Lung (tissue), 12 donors: ENCODE results near the gene ADIPOR2. TPM values are rescaled to one million over a fixed set of nuclear protein-coding genes. Genes with fewer than 3 reads are reported as not detected.
A peak's percentile ranks its signal among the peaks of the same experiment; 100 is the strongest.

Experiments
- ATAC-seq: fragments of 200-7000 bp; cut with Tn5 transposase; one replicate; pipeline ENCODE4 v1.9.1; 2020; ENCODE audit warnings: moderate number of reproducible peaks; ENCODE audit not compliant: insufficient read depth, low FRiP score
- DNase-seq, 3 donors: peaks; one replicate each; pipeline ENCODE4 v3.0.0-alpha.2; 2013 to 2017
- H3K27ac ChIP-seq, 2 donors: one replicate each; pipeline ENCODE4 v1.5.1; 2013; ENCODE audit warnings: mild to moderate bottlenecking in 2 of 2, moderate library complexity in 2 of 2, control low read depth in 1 of 2, inconsistent platforms in 1 of 2, low read depth in 1 of 2, low read length in 1 of 2
- H3K27me3 ChIP-seq, 3 donors: one replicate each; pipeline ENCODE4 v1.5.1; 2013; ENCODE audit warnings: low read length in 2 of 3; ENCODE audit not compliant: control insufficient read depth in 3 of 3, insufficient read depth in 3 of 3
- H3K36me3 ChIP-seq, 4 donors: one replicate each; pipeline ENCODE4 v1.5.1; 2013; ENCODE audit warnings: low read length in 4 of 4, mild to moderate bottlenecking in 1 of 4, moderate library complexity in 1 of 4; ENCODE audit not compliant: control insufficient read depth in 4 of 4, insufficient read depth in 4 of 4
- H3K4me1 ChIP-seq, 5 donors: one replicate each; pipeline ENCODE4 v1.5.1; 2013; ENCODE audit warnings: low read length in 5 of 5, mild to moderate bottlenecking in 2 of 5, moderate library complexity in 1 of 5; ENCODE audit not compliant: control insufficient read depth in 5 of 5, insufficient read depth in 5 of 5
- H3K4me3 ChIP-seq: one replicate; pipeline ENCODE4 v1.5.1; 2013; ENCODE audit warnings: mild to moderate bottlenecking, control low read depth, moderate library complexity
- H3K9ac ChIP-seq, 2 donors: one replicate each; pipeline ENCODE4 v1.5.1; 2013; ENCODE audit warnings: low read length in 2 of 2, control low read depth in 1 of 2; ENCODE audit not compliant: insufficient read depth in 1 of 2
- H3K9me3 ChIP-seq, 4 donors: one replicate each; pipeline ENCODE4 v1.5.1; 2013; ENCODE audit warnings: low read length in 3 of 4, mild to moderate bottlenecking in 1 of 4, moderate library complexity in 1 of 4; ENCODE audit not compliant: control insufficient read depth in 4 of 4, insufficient read depth in 3 of 4
- CTCF ChIP-seq: IDR thresholded peaks from 2 replicates; pipeline ENCODE4 v1.5.1; 2012; ENCODE audit warnings: mild to moderate bottlenecking; ENCODE audit errors: control extremely low read depth, extremely low read depth
- WGBS, 2 donors: extraction: QIAGEN DNeasy Blood & Tissue Kit; methylation state at CpG; one replicate each; pipeline ENCODE4 v1.1.7; 2013; 5-methylcytosine and 5-hydroxymethylcytosine counted together
- polyA plus RNA-seq, 2 donors: library from polyadenylated mRNA; stranded (reverse); fragments of 200-250 nt; gene quantifications; one replicate each; pipeline ENCODE4 v1.2.1, GENCODE V29; 2013
- total RNA-seq, 2 donors: library from RNA; depleted of rRNA in 1 of 2; stranded (reverse); fragments of >200 nt in 1 of 2; gene quantifications; one replicate each; pipeline ENCODE4 v1.2.1, GENCODE V29; 2014 to 2021
- donor health status: control.
- donor health status: control.
- donor health status: Bipolar disorder and iron deficiency.
- donor health status: healthy.
- donor health status: DM: yes; HTN: yes; CAD: no.

Gene ADIPOR2
- total and polyA plus RNA-seq, 4 donors: 31.9 to 61.1 (median 53.6) TPM

- peaks cover 0 to 4% (median 0%) of the 10 kb centered on the region in 4 donors for H3K9me3 ChIP-seq
- H3K4me1 ChIP-seq: peaks cover 0 to 11% (median 2%) of the 10 kb centered on the region in 5 donors
- H3K9ac ChIP-seq: no peak overlapping the region
- H3K36me3 ChIP-seq: no peaks in the 10 kb centered on the region
- H3K27me3 ChIP-seq: peaks cover 3 to 16% (median 7%) of the 10 kb centered on the region in 3 donors
- no peak overlapping the region for H3K27ac ChIP-seq
- 26 to 38% methylated on average over 3 of the region's 3 CpGs for WGBS, 2 donors
- ATAC-seq: no peak
- no peak for TF ChIP-seq CTCF
- no peak overlapping the region for H3K4me3 ChIP-seq
- DNase-seq: no peak
Measured at GRCh38 chr12:1830401-1830845, 139.6 kb downstream of the ADIPOR2 start.

- Histone ChIP-seq H3K27ac (no peak overlapping the region), H3K4me3 (no peak overlapping the region), H3K27me3 (peaks cover 3 to 12% (median 5%) of the 10 kb centered on the region in 3 donors), H3K9ac (no peak overlapping the region), H3K36me3 (no peaks in the 10 kb centered on the region), H3K4me1 (peaks cover 0 to 11% (median 2%) of the 10 kb centered on the region in 5 donors), H3K9me3 (peaks cover 0 to 4% (median 0%) of the 10 kb centered on the region in 4 donors)
- peak; percentile 78 for ATAC-seq
- no peak for TF ChIP-seq CTCF
- DNase-seq: peak; percentile 81 to 92 (median 90)
- 10 to 13% methylated on average over 32 to 34 of the region's 34 CpGs for WGBS, 2 donors
Measured at GRCh38 chr12:1830981-1831963, 140.4 kb downstream of the ADIPOR2 start.

- TF ChIP-seq CTCF: no peak
- H3K4me3 ChIP-seq: no peak overlapping the region
- H3K36me3 ChIP-seq: no peaks in the 10 kb centered on the region
- WGBS, 2 donors: 73 to 78% methylated on average over 17 of the region's 17 CpGs
- H3K27me3 ChIP-seq: peaks cover under 1 to 12% (median 5%) of the 10 kb centered on the region in 3 donors
- H3K27ac ChIP-seq: no peak overlapping the region
- H3K4me1 ChIP-seq: peaks cover 0 to 11% (median 2%) of the 10 kb centered on the region in 5 donors
- no peak overlapping the region for H3K9ac ChIP-seq
- peaks cover 0 to 4% (median 0%) of the 10 kb centered on the region in 4 donors for H3K9me3 ChIP-seq
- no peak for ATAC-seq
- DNase-seq: no peak
Measured at GRCh38 chr12:1832801-1833595, 142.1 kb downstream of the ADIPOR2 start.
